GM23338 (cell line): Measurements from ENCODE around the gene TEKT5. TPM values are rescaled to one million over a fixed set of nuclear protein-coding genes. Genes with fewer than 3 reads are reported as not detected.

Experiments
- ATAC-seq: fragments of 200-7000 bp; cut with Tn5 transposase; 3 replicates; pipeline ENCODE4 v1.9.1; 2020
- DNase-seq: peaks from one replicate; pipeline ENCODE4 v3.0.0-alpha.2; 2015; ENCODE audit warnings: low spot score
- H2AFZ ChIP-seq: fragments of 200-600 bp; sonication (generic); 2 replicates; pipeline ENCODE4 v1.8.0; 2016; ENCODE audit warnings: antibody characterized with exemption, mild to moderate bottlenecking, moderate library complexity
- H3F3A ChIP-seq: fragments of 200-600 bp; sonication (generic); replicated peaks from 2 replicates; pipeline ENCODE4 v1.8.0; 2017; ENCODE audit warnings: antibody characterized with exemption, mixed run types, low read depth
- H3K27ac ChIP-seq: fragments of 200-600 bp; sonication (generic); 2 replicates; pipeline ENCODE4 v1.6.1; 2016; ENCODE audit warnings: low read depth
- H3K27me3 ChIP-seq: fragments of 200-600 bp; sonication (generic); 2 replicates; pipeline ENCODE4 v1.8.0; 2016; ENCODE audit warnings: mild to moderate bottlenecking, mixed run types, moderate library complexity; ENCODE audit not compliant: insufficient read depth
- H3K36me3 ChIP-seq: fragments of 200-600 bp; sonication (generic); 2 replicates; pipeline ENCODE4 v1.8.0; 2016; ENCODE audit warnings: mild to moderate bottlenecking; ENCODE audit not compliant: insufficient read depth
- H3K4me1 ChIP-seq: fragments of 200-600 bp; sonication (generic); 2 replicates; pipeline ENCODE4 v1.8.0; 2016; ENCODE audit warnings: mild to moderate bottlenecking, moderate library complexity; ENCODE audit not compliant: insufficient read depth
- H3K4me2 ChIP-seq: fragments of 200-600 bp; sonication (generic); 2 replicates; pipeline ENCODE4 v1.7.1; 2017; ENCODE audit warnings: mixed run types
- H3K4me3 ChIP-seq: fragments of 200-600 bp; sonication (generic); 2 replicates; pipeline ENCODE4 v1.6.1; 2016; ENCODE audit warnings: mixed run types
- H3K79me2 ChIP-seq: fragments of 200-600 bp; sonication (generic); replicated peaks from 2 replicates; pipeline ENCODE4 v1.8.0; 2017; ENCODE audit warnings: mild to moderate bottlenecking; ENCODE audit not compliant: insufficient read depth
- H3K9me2 ChIP-seq: fragments of 200-600 bp; sonication (generic); 2 replicates; pipeline ENCODE4 v1.8.0; 2017; ENCODE audit not compliant: insufficient read depth
- H4K20me1 ChIP-seq: fragments of 200-600 bp; sonication (generic); replicated peaks from 2 replicates; pipeline ENCODE4 v1.8.0; 2017; ENCODE audit warnings: mild to moderate bottlenecking; ENCODE audit not compliant: insufficient read depth
- H3K27ac Mint-ChIP-seq: 2 replicates; pipeline ENCODE4 v1.8.0; 2020; ENCODE audit warnings: inconsistent platforms, mild to moderate bottlenecking, moderate library complexity, mixed read lengths
- H3K27me3 Mint-ChIP-seq: 3 replicates; pipeline ENCODE4 v1.8.0; 2022; ENCODE audit warnings: low read depth, mild to moderate bottlenecking, moderate library complexity, mixed read lengths, inconsistent platforms; ENCODE audit not compliant: insufficient read depth, poor library complexity
- H3K36me3 Mint-ChIP-seq: 3 replicates; pipeline ENCODE4 v1.8.0; 2021; ENCODE audit warnings: low read depth, mild to moderate bottlenecking, inconsistent platforms, moderate library complexity, mixed read lengths
- H3K4me1 Mint-ChIP-seq: 3 replicates; pipeline ENCODE4 v1.8.0; 2020; ENCODE audit warnings: mild to moderate bottlenecking, inconsistent platforms, mixed read lengths
- H3K4me3 Mint-ChIP-seq: 3 replicates; pipeline ENCODE4 v1.8.0; 2021; ENCODE audit warnings: moderate library complexity, mild to moderate bottlenecking, inconsistent platforms, mixed read lengths
- H3K9me3 Mint-ChIP-seq: 3 replicates; pipeline ENCODE4 v1.8.0; 2020; ENCODE audit warnings: moderate library complexity, mild to moderate bottlenecking, inconsistent platforms, mixed read lengths
- CREB1 ChIP-seq: fragments of 250-450 bp; sonication (Bioruptor Pico); IDR thresholded peaks from 2 replicates; pipeline ENCODE4 v1.5.0; 2020; ENCODE audit warnings: low read depth, mild to moderate bottlenecking, moderate library complexity
- EZH2 ChIP-seq: fragments of 200-600 bp; sonication (generic); IDR thresholded peaks from one replicate; pipeline ENCODE4 v1.8.0; 2017; ENCODE audit warnings: antibody characterized with exemption, mild to moderate bottlenecking, low read depth; ENCODE audit not compliant: unreplicated experiment
- EZH2phosphoT487 ChIP-seq: fragments of 200-600 bp; sonication (generic); IDR thresholded peaks from one replicate; pipeline ENCODE4 v1.8.1; 2018; ENCODE audit warnings: antibody characterized with exemption; ENCODE audit not compliant: unreplicated experiment
- NANOG ChIP-seq: IDR thresholded peaks from 2 replicates; pipeline ENCODE4 v1.6.1; 2016; ENCODE audit warnings: antibody characterized with exemption, borderline replicate concordance
- ZNF114 ChIP-seq: fragments of 250-450 bp; sonication (Bioruptor Pico); IDR thresholded peaks from 2 replicates; pipeline ENCODE4 v1.5.0; 2020; ENCODE audit warnings: mild to moderate bottlenecking, moderate library complexity
- ZNF331 ChIP-seq: fragments of 250-450 bp; sonication (Bioruptor Pico); IDR thresholded peaks from 2 replicates; pipeline ENCODE4 v1.5.0; 2020; ENCODE audit warnings: low read depth, mild to moderate bottlenecking, moderate library complexity
- polyA plus RNA-seq: library from polyadenylated mRNA; unstranded; fragments of >200 nt; fragmentation: Nextera tagmentation; extraction: Ambion mirVana; gene quantifications from 2 replicates; pipeline ENCODE4 v1.2.1, GENCODE V29; 2016
- total RNA-seq: library from RNA; depleted of rRNA; stranded (reverse); fragments of >200 nt; shearing (Covaris generic); gene quantifications from 2 replicates; pipeline ENCODE4 v1.2.3, GENCODE V29; 2014
- TF ChIP-seq, protein P1 (sequence below): IDR thresholded peaks from one replicate; pipeline ENCODE4 v1.6.1; 2018; ENCODE audit warnings: antibody characterized with exemption; ENCODE audit not compliant: unreplicated experiment
- TF ChIP-seq, protein P2 (sequence below): fragments of 250-450 bp; sonication (Bioruptor Pico); IDR thresholded peaks from 2 replicates; pipeline ENCODE4 v1.5.0; 2020; ENCODE audit warnings: mild to moderate bottlenecking, moderate library complexity
- TF ChIP-seq, protein P3 (sequence below), 2 experiments: fragments of 200-600 bp in 1 of 2; sonication (generic) in 1 of 2; conservative IDR thresholded peaks; 2 replicates each; pipeline versions ENCODE4 v1.5.1 to v1.6.1; 2016 to 2017; ENCODE audit warnings: antibody characterized with exemption in 2 of 2, low read depth in 2 of 2, mild to moderate bottlenecking in 2 of 2, moderate library complexity in 1 of 2

Gene TEKT5
- total and polyA plus RNA-seq, 2 experiments from 2014 or later = 0.52 TPM; not detected in 1

DNA sequence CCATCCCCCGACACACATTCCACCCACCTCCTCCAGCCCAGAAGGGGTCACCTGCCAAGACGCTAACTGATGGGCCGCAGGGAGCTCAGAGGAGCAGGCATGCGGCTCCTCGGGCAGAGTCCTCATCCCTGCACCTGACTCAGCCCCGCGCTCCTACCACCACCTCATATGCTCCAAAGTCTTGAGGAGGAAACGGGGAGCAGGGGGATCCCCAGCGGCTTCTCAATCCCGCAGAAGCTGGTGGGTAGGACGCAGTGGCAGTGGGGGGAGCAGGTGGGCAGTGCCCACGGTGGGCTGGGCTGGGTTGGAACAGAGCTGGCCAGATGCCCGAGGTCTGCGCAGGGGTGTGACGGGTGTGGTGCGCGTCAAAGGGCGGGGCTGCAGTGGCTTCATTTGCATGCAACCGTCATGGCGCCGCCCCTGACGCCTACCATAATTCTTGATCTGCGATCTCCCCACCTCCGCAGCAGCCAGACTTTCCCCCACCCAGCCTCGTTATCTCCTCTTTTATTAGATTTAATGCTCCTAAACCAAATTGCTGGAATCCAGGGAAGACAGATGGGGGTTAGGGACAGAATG lies 75.4 kb downstream of the TEKT5 start:
- Histone ChIP-seq H3K27ac (no peak overlapping the region), H3K79me2 (no peaks in the 10 kb centered on the region), H4K20me1 (no peaks in the 10 kb centered on the region), H3K4me1 (peaks cover 34% of the 10 kb centered on the region), H3K4me2 (peak overlapping the region; percentile 94), H2AFZ (peak overlapping the region; percentile 96), H3F3A (no peaks in the 10 kb centered on the region), H3K36me3 (no peaks in the 10 kb centered on the region), H3K4me3 (peak overlapping the region; percentile 66), H3K27me3 (peaks cover 6% of the 10 kb centered on the region; the same call in 1 of the 2 replicates), H3K9me2 (no peaks in the 10 kb centered on the region)
- peak; percentile 68 for ATAC-seq
- Mint-ChIP-seq H3K27me3 (peaks cover 13% of the 10 kb centered on the region), H3K4me3 (peak overlapping the region; percentile 70), H3K36me3 (no peaks in the 10 kb centered on the region), H3K9me3 (no peaks in the 10 kb centered on the region; the same call in 2 of the 3 replicates), H3K27ac (peak overlapping the region; percentile 50; the same call in 1 of the 2 replicates), H3K4me1 (peaks cover 30% of the 10 kb centered on the region)
- DNase-seq = peak; percentile 81
- TF ChIP-seq CREB1 (CRISPR knock-in tag) (0 out of 2 replicates have a peak, but pooled peaks have one; percentile 35), ZNF114 (CRISPR knock-in tag) (no peak)

DNA sequence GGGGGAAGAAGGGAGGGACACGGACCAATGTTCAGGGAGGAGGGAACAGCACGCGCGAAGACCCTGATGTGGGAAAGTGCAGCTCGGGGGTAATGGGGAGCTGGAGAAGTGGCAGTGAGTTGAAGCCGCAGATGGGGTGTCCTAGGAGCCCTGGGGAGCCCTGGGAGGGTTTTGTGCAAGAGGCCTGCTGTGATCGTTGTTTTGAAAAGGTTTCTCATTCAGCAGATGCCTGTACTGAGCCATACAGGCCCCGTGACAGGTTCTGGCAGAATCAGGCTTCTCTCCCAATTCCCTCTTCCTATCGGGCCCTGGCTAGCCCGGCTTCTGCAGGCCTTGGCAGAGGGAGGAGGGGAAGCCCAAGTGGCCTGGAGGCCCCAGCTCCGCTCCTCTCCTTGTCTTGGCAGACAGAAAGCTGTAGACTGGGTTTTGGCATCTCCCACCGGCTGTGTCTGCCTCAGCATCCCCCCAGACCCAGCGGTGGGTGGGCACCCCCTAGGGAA lies 76.0 kb downstream of the TEKT5 start:
- DNase-seq = peak; percentile 30
- Histone ChIP-seq H3K4me2 (peak overlapping the region; percentile 94), H3K4me1 (peaks cover 34% of the 10 kb centered on the region), H3K27me3 (peaks cover 6% of the 10 kb centered on the region; the same call in 1 of the 2 replicates), H3K27ac (no peak overlapping the region), H3K9me2 (no peaks in the 10 kb centered on the region), H3K79me2 (no peaks in the 10 kb centered on the region), H3F3A (no peaks in the 10 kb centered on the region), H3K36me3 (no peaks in the 10 kb centered on the region), H2AFZ (peak overlapping the region; percentile 96), H4K20me1 (no peaks in the 10 kb centered on the region), H3K4me3 (peak overlapping the region; percentile 66)
- H3K4me1 Mint-ChIP-seq = peaks cover 30% of the 10 kb centered on the region
- H3K27ac Mint-ChIP-seq = no peak overlapping the region
- H3K9me3 Mint-ChIP-seq = no peaks in the 10 kb centered on the region; the same call in 2 of the 3 replicates
- no peaks in the 10 kb centered on the region for H3K36me3 Mint-ChIP-seq
- peak; percentile 12 for ATAC-seq
- peaks cover 13% of the 10 kb centered on the region for H3K27me3 Mint-ChIP-seq
- H3K4me3 Mint-ChIP-seq = peak overlapping the region; percentile 70
- TF ChIP-seq ZNF114 (CRISPR knock-in tag) (no peak), NANOG (no peak), EZH2 (no peak), CREB1 (CRISPR knock-in tag) (no peak), EZH2phosphoT487 (no peak), ZNF331 (CRISPR knock-in tag) (no peak)
- TF ChIP-seq, protein P1, sequence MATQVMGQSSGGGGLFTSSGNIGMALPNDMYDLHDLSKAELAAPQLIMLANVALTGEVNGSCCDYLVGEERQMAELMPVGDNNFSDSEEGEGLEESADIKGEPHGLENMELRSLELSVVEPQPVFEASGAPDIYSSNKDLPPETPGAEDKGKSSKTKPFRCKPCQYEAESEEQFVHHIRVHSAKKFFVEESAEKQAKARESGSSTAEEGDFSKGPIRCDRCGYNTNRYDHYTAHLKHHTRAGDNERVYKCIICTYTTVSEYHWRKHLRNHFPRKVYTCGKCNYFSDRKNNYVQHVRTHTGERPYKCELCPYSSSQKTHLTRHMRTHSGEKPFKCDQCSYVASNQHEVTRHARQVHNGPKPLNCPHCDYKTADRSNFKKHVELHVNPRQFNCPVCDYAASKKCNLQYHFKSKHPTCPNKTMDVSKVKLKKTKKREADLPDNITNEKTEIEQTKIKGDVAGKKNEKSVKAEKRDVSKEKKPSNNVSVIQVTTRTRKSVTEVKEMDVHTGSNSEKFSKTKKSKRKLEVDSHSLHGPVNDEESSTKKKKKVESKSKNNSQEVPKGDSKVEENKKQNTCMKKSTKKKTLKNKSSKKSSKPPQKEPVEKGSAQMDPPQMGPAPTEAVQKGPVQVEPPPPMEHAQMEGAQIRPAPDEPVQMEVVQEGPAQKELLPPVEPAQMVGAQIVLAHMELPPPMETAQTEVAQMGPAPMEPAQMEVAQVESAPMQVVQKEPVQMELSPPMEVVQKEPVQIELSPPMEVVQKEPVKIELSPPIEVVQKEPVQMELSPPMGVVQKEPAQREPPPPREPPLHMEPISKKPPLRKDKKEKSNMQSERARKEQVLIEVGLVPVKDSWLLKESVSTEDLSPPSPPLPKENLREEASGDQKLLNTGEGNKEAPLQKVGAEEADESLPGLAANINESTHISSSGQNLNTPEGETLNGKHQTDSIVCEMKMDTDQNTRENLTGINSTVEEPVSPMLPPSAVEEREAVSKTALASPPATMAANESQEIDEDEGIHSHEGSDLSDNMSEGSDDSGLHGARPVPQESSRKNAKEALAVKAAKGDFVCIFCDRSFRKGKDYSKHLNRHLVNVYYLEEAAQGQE = no peak
- TF ChIP-seq, protein P2, sequence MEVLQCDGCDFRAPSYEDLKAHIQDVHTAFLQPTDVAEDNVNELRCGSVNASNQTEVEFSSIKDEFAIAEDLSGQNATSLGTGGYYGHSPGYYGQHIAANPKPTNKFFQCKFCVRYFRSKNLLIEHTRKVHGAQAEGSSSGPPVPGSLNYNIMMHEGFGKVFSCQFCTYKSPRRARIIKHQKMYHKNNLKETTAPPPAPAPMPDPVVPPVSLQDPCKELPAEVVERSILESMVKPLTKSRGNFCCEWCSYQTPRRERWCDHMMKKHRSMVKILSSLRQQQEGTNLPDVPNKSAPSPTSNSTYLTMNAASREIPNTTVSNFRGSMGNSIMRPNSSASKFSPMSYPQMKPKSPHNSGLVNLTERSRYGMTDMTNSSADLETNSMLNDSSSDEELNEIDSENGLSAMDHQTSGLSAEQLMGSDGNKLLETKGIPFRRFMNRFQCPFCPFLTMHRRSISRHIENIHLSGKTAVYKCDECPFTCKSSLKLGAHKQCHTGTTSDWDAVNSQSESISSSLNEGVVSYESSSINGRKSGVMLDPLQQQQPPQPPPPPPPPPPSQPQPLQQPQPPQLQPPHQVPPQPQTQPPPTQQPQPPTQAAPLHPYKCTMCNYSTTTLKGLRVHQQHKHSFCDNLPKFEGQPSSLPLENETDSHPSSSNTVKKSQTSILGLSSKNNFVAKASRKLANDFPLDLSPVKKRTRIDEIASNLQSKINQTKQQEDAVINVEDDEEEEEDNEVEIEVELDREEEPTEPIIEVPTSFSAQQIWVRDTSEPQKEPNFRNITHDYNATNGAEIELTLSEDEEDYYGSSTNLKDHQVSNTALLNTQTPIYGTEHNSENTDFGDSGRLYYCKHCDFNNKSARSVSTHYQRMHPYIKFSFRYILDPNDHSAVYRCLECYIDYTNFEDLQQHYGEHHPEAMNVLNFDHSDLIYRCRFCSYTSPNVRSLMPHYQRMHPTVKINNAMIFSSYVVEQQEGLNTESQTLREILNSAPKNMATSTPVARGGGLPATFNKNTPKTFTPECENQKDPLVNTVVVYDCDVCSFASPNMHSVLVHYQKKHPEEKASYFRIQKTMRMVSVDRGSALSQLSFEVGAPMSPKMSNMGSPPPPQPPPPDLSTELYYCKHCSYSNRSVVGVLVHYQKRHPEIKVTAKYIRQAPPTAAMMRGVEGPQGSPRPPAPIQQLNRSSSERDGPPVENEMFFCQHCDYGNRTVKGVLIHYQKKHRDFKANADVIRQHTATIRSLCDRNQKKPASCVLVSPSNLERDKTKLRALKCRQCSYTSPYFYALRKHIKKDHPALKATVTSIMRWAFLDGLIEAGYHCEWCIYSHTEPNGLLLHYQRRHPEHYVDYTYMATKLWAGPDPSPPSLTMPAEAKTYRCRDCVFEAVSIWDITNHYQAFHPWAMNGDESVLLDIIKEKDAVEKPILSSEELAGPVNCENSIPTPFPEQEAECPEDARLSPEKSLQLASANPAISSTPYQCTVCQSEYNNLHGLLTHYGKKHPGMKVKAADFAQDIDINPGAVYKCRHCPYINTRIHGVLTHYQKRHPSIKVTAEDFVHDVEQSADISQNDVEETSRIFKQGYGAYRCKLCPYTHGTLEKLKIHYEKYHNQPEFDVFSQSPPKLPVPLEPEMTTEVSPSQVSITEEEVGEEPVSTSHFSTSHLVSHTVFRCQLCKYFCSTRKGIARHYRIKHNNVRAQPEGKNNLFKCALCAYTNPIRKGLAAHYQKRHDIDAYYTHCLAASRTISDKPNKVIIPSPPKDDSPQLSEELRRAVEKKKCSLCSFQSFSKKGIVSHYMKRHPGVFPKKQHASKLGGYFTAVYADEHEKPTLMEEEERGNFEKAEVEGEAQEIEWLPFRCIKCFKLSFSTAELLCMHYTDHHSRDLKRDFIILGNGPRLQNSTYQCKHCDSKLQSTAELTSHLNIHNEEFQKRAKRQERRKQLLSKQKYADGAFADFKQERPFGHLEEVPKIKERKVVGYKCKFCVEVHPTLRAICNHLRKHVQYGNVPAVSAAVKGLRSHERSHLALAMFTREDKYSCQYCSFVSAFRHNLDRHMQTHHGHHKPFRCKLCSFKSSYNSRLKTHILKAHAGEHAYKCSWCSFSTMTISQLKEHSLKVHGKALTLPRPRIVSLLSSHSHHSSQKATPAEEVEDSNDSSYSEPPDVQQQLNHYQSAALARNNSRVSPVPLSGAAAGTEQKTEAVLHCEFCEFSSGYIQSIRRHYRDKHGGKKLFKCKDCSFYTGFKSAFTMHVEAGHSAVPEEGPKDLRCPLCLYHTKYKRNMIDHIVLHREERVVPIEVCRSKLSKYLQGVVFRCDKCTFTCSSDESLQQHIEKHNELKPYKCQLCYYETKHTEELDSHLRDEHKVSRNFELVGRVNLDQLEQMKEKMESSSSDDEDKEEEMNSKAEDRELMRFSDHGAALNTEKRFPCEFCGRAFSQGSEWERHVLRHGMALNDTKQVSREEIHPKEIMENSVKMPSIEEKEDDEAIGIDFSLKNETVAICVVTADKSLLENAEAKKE = no peak
- TF ChIP-seq, protein P3, sequence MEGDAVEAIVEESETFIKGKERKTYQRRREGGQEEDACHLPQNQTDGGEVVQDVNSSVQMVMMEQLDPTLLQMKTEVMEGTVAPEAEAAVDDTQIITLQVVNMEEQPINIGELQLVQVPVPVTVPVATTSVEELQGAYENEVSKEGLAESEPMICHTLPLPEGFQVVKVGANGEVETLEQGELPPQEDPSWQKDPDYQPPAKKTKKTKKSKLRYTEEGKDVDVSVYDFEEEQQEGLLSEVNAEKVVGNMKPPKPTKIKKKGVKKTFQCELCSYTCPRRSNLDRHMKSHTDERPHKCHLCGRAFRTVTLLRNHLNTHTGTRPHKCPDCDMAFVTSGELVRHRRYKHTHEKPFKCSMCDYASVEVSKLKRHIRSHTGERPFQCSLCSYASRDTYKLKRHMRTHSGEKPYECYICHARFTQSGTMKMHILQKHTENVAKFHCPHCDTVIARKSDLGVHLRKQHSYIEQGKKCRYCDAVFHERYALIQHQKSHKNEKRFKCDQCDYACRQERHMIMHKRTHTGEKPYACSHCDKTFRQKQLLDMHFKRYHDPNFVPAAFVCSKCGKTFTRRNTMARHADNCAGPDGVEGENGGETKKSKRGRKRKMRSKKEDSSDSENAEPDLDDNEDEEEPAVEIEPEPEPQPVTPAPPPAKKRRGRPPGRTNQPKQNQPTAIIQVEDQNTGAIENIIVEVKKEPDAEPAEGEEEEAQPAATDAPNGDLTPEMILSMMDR (conservative IDR thresholded peaks at IDR 0.05; ENCODE audit: low read depth in 2 of 2) = no peak
